Measurements from ENCODE around the gene DRC7.

The DRC7 gene

GRCh38 chr16:57750796-57751538, 56.4 kb downstream of the DRC7 start:
- no peak for DNase-seq (ENCODE audit: low read depth in 2 of 2)

- DNase-seq (ENCODE audit: low read depth in 2 of 2): no peak
These were observed 57.1 kb downstream of the DRC7 start for GRCh38 chr16:57751539-57752202.

DNA sequence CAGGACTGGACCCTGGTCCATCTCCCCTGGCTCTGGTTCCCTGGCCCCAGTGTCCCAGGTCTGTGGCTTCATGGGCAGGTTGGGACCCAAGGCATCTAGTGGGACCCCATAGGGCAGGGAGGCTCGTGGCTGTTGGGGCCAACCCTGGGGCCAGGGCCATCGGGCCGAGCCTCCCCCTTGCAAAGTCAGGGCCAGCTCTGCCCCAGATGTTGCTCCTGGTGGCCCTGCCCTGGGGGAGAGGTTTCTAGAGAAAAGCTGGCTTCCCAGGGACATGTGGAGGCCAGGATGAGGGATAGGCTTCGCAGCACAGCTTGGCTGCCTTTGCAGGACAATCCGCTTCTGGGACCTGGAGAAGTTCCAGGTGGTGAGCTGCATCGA, 57.6 kb downstream of the DRC7 start:
- no peak for DNase-seq (ENCODE audit: low read depth in 2 of 2)

DNA sequence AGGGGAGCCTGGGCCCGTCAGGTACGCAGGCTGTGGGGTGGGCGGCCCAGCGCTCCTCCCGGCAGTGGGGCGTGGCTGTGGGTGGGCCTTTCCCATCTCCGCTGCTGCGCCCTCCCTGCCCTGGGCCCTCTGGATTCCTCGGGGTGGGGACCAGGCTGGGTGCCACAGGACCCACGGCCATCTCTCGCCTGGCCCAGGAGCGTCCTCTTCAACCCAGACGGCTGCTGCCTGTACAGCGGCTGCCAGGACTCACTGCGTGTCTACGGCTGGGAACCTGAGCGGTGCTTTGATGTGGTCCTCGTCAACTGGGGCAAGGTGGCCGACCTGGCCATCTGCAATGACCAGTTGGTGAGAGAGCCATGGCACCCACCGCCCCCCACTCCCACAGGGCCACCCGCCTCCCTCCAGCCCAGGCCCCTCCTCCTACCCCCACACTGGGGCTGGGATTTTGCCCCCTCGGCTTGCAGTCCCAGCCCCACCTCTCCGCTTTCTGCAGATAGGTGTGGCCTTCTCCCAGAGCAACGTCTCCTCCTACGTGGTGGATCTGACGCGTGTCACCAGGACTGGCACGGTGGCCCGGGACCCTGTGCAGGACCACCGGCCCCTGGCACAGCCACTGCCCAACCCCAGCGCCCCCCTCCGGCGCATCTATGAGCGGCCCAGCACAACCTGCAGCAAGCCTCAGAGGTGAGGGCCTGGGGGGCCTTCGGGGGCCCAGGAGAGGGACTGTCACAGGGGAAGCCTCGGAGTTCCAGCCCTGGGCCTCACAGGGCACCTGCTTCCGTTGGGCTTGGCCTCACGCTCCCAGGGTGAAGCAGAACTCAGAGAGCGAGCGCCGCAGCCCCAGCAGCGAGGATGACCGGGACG, 58.2 kb downstream of the DRC7 start:
- no peak for DNase-seq (ENCODE audit: low read depth in 2 of 2)

- no peak for DNase-seq (ENCODE audit: low read depth in 2 of 2)
These were observed 59.1 kb downstream of the DRC7 start for GRCh38 chr16:57753448-57754353.

DNA sequence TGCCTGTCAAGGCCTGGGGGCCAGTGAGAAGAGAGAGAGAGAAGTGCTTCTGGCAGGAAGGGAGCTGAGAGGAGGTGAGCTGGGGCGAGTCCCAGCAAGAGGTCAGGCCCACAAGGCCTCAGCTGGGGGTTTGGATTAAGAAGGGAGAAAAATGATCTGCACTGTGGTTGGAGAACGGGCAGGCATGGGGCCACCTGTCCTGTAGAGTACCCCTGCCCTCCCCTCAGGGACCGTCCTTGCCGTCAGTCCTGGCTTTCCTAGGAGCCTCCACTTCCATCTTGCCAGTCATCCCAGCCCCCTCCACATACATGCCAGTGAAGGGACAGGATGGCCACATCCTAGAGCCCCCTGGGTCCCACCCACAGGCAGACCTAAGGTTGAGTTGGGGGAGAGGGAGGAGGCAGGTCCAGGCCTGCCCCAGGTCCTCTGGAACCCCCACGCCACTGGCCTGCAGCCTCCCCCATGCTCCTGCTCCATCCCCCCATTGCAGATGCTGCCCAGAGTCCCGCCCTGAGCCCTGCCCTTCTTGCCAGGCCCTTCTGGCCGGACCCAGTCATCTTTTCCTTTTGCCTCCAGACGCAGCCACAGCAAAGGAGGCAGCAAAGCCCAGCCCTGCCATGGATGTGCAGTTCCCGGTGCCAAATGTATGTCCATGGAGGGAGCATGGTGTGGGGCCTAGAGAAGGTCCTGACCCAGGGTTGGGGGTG, 59.9 kb downstream of the DRC7 start:
- no peak for DNase-seq (ENCODE audit: low read depth in 2 of 2)

DNA sequence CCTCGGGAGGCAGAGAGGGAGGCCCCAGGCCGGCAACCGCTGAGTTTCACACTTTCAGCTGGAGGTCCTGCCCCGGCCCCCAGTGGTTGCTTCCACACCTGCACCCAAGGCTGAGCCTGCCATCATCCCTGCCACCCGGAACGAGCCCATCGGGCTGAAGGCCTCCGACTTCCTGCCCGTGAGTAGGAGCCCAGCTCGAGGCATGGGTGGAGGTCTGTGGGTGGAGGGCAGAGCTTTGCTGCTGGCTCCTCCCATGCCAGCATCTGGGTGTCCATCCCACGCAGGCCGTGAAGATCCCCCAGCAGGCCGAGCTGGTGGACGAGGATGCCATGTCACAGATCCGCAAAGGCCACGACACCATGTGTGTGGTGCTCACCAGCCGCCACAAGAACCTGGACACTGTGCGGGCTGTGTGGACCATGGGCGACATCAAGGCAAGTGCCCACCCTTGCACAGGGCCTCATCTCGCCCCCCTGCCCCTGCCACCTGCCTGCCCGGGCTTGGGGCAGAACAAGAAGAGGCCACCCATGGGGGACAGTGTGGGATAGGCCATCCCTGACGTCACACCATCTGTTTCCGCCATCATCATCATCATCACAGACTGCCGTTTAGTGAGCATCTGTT, 60.6 kb downstream of the DRC7 start:
- DNase-seq (ENCODE audit: low read depth in 2 of 2): no peak

DNA sequence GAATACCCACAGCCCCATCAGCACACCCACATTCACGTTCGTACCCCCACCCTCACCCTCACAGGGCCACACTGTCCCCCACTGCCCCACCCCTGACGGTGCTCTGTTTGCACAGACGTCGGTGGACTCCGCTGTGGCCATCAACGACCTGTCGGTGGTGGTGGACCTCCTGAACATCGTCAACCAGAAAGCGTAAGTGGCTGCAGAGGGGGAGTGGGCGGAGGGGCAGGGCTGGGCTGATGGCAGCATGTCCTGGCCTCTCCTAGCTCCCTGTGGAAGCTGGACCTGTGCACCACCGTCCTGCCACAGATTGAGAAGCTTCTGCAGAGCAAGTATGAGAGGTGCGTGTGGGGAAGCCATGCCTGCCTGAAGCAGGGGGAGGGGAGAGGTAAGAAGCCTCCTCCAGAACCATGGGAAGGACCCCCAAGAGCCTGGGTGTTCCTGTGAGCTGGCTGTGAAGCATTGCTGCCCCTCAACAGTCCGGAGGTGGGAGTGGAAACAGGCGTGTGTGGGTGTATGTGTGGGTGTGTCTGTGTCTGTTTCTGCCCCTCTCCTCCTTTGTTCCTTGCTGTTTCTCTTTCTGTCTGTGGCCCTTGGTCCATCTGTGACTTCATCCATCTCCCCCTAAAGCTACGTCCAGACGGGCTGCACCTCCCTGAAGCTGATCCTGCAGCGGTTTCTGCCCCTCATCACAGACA, 61.3 kb downstream of the DRC7 start:
- no peak for DNase-seq (ENCODE audit: low read depth in 2 of 2)

DNA sequence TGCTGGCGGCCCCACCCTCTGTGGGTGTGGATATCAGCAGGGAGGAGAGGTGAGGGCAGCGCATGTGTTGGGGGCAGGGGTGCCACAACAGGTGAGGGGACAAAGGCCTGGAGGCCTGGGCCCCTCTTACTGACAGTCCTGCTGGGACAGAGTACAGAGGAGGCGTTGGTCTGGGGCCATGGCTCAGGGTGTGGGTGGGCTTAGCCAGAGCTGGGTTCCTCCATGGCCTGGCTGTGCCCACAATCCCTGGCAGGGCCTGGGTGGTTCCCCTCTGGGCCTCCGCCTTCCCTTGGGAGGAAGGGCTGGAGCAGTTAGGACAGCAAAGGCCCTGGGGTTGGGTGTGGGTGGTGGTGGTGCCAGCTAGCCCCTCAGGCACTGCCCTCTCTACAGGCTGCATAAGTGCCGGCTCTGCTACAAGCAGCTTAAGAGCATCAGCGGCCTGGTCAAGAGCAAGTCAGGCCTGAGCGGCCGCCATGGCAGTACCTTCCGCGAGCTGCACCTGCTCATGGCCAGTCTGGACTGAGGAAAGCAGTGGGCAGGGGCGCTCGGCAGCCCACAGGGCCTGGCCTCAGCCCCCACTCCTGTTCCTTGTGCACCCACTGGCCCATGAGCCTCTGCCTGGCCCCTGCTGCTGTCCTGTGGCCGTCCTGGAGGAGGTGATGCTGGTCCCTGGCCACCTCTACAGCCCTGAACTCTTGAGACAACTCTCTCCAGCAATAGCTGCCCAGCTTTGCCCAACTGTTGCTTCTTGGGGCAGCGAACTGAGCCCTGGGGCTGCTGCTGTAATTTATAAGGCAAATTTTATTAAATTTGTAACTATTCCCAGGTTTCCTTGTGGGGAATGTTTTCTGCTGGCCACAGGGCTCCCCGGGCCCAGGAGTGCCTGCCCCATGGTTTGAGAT, 62.1 kb downstream of the DRC7 start:
- no peak for DNase-seq (ENCODE audit: low read depth in 2 of 2)

DNA sequence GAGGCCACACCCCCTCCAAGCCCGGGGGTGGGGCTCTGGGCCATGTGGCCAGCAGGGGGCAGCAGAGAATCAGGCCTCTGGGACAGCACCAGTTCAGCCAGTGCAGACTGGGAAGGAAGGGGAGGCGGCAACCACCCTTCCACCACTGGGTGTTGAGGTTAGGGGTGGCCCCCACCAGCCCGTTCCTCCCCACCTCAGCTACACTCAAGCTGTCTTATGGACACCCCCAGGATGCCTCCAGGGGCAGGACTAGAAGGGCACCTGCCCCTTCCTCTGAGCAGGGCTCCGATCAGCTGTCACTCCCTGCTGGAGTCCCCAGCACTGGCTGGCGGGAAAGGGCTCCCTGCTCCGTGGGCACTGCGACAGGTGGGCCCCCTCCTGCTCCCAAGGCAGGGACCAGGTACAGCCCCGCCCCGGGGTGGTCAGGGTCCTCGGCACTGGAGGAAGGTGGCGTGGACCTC, 62.8 kb downstream of the DRC7 start:
- DNase-seq (ENCODE audit: low read depth in 2 of 2): peak in 1 of 2 experiments; percentile 13

DNA sequence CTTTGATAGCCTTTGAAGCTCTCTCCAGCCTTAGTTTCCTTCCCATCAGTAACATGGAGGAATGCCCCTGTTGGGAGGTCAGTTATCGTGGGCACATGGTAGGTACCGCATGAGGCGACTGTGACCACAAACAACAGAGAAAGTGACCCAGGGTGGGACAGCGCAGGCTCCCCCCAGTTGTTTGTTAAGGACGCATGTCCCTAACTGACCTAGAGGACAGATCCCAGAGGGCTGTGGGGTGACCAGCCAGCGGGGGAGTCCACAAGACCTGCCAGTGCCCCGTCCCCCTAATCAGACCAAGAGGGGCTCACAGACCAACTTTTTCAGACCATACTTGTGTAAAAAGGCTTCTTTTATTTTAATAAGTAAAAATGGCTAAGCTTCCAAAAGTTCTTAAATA, 63.3 kb downstream of the DRC7 start:
- no peak for DNase-seq (ENCODE audit: low read depth in 2 of 2)

DNA sequence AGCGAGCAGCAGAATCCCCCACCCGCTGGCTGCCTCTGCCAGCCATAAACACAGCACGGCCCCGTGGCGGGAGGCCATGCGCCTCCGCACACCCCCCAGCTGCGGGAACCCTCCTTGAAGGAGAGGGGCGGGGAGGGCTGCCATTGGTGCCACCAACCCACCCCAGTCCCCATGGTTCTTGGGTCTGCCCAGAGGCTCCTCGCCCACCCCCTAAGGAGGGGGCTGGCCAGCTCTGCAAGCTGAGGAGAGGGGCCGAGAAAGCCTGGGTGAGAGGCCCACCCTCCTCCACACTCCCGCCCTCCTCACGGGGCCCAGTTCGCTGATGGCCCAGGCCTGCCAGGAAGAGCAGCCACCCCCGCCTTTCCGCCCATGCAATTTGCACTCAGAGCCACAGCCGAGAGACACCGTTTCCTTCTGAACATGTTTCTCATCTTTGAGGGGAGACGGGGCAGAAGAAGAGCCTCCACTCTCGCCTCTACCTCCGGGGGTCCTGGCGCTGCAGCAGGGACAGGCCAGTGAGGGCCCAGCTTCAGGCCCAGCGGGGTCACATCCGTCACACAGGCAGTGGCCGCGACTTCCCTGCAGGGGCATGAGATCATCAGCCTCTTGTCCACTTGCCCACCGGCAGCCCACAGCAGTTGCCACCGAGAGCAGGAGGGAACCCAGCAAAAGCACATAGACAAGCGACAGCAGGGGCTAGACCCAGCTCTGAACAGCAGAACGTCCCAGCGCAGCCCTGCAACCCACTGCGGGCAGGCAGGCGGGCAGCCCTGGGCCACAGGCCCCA, 63.9 kb downstream of the DRC7 start:
- DNase-seq (ENCODE audit: low read depth in 2 of 2): no peak

DNA sequence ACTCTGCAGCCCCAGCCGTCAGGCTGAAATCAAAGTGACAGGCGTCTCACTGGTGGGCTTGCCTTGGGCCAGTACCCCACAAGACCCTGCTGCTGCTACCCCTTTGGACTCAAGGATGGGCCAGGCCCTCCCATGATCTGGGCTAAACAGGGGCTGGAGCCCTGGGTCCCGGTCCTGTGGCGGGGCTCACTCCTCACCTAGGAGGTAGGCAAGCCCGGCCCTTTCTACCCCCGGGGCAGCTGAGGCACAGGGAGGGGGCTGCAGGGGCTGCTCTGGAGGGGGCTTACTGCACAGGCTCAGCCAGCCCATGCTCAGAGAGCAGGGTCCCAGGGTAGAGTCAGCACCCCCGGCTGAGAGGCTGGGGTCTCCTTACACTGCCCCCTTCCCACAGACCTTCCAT, 64.5 kb downstream of the DRC7 start:
- DNase-seq (ENCODE audit: low read depth in 2 of 2): no peak

DNA sequence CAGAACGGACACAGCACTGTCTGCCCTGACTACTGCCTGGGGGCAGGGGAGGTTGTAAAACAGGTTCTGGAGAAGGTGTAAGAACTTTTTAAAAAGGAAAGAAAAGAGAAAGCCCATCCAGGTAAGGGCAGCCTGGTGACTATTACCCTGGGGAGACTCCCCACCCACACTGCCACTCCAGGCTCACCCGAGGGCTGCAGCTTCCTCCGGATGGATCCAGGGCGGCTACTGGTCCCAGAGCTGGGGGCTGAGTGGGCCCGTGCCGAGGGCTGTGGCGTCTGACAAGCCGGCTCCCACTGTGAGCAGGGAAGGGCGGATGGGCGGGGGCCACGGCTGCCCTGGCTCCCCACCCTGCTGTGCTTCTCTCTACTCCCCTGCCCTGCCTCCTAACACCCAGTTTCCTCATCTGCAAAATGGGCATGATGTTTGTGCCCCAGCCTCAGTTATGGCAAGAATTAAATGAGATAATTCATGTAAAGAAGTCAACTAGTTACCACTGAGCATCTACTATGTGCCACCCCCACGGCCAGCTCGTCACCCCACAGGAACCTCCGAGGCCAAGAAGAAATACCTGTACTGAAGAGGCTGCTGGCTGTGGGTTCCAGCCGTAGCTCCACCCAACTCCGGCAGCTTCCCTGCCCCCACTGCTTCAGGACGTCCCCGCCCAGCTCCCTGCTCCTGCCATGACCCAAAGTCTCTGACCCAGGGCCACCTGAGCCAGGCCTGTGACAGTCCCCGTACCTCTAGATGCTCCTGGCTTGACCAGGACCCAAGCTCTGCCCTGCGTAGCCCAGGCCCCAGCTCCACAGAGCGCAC, 65.1 kb downstream of the DRC7 start:
- DNase-seq (ENCODE audit: low read depth in 2 of 2): no peak

GRCh38 chr16:57760357-57761160, 66.0 kb downstream of the DRC7 start:
- no peak for DNase-seq (ENCODE audit: low read depth in 2 of 2)

DNA sequence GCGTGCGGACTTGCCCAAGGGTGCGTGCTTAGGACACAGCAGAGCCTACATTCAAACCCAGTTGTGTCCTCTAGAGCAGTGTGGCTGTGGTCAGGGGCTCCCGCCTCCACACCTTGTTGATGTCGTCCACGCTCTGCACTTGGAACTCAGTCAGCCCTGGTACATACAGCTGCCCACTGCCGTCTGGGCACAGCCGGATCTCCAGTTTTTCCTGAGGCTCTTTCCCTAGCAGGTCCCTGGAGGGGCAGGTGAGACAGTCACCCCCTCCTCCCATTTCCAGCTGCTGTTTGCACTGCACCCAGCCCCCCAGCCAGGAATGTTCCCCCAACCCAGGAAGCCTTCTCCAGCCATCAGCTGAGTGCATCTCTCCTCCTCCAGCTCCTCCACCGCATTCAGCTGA, 66.7 kb downstream of the DRC7 start:
- no peak for DNase-seq (ENCODE audit: low read depth in 2 of 2)

All from fibroblast of skin of left biceps (primary cell).